Choroid plexus epithelial cell (primary cell): ENCODE data around the gene FBN2.
"Not testable (repeated sequence)": the region's sequence is repeated elsewhere in the genome, so short reads cannot be mapped to it uniquely, and the experiment has no call there.

Experiments
- DNase-seq: peaks from one replicate; pipeline ENCODE4 v3.0.0-alpha.2; 2010; ENCODE audit warnings: low read depth
- H3K4me3 ChIP-seq: 2 replicates; pipeline ENCODE4 v1.5.1; 2011; ENCODE audit warnings: low read depth, mild to moderate bottlenecking, control low read depth, low read length, moderate library complexity
- CTCF ChIP-seq: conservative IDR thresholded peaks from 2 replicates; pipeline ENCODE4 v1.5.1; 2011; ENCODE audit warnings: low read depth, mild to moderate bottlenecking, control low read depth, inconsistent platforms, low read length, moderate library complexity

FBN2 gene

GRCh38 chr5:128470663-128471062 lies 67.4 kb downstream of the FBN2 start:
- TF ChIP-seq CTCF: no peak
- DNase-seq: peak; percentile 61
- H3K4me3 ChIP-seq: no peak overlapping the region

DNA sequence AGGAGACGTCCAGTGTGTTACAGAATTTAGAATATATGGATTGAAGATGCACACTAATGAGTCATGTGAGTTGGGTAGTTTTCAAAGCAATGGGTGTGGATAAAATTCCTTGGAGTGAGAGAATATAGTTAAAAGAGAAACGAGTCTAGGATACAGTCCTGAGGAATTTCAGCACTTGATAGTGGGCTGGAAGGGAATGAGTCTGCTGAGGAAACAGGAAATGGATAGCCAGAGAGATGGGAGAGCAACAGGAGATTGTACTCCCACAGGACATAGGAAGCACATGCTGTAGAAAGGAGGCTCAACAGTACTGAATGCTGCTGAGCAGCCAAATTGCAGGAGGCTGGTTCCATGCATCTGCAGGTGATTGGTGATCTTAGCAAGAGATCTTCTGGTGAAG lies 68.1 kb downstream of the FBN2 start:
- DNase-seq: peak; percentile 31
- H3K4me3 ChIP-seq: no peak overlapping the region
- TF ChIP-seq CTCF: no peak

- DNase-seq: no peak
- H3K4me3 ChIP-seq: no peak overlapping the region
- TF ChIP-seq CTCF: no peak
These were observed 71.1 kb downstream of the FBN2 start for GRCh38 chr5:128466980-128467379.

DNA sequence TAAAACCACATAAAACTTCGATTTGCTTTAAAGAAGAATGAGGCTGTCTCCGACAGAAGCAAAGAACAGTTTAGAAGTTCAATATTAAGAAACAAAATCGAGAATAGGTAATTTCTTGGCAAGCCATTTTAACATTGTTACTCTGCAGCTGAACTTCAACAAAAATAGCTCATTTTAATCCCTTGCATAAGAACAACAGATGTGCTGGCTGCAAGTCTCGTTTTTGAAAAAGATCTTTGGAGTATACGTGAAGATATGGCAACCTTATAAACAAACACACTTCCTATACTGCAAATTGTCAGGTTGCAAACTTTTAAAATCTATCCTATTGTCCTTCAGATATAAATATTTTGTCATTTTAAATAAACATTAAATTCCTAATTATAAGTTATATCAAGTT lies 71.5 kb downstream of the FBN2 start:
- DNase-seq: peak; percentile 37
- H3K4me3 ChIP-seq: no peak overlapping the region
- TF ChIP-seq CTCF: no peak

- TF ChIP-seq CTCF: no peak
- no peak for DNase-seq
- H3K4me3 ChIP-seq: no peak overlapping the region
These were observed 73.4 kb downstream of the FBN2 start for GRCh38 chr5:128464596-128464995.

DNA sequence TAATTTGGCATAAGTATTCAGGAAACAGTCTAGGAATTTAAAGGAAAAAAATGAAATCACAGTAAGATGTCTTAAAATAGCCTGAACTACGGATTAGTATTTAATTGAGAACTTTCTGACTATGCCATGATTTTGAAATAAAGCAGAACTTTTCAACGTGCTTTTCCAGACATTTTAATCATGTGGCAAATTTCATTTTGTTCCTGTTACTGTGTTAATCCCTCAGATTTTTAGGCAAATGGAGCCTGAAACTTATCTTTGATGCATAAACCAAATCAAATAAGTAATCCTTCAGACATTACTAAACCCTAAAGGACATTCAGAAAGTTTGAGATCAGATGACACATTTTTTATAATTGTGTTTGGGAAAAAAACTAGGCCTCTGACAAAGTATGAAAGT lies 75.7 kb downstream of the FBN2 start:
- H3K4me3 ChIP-seq: no peak overlapping the region
- no peak for TF ChIP-seq CTCF
- DNase-seq: no peak

DNA sequence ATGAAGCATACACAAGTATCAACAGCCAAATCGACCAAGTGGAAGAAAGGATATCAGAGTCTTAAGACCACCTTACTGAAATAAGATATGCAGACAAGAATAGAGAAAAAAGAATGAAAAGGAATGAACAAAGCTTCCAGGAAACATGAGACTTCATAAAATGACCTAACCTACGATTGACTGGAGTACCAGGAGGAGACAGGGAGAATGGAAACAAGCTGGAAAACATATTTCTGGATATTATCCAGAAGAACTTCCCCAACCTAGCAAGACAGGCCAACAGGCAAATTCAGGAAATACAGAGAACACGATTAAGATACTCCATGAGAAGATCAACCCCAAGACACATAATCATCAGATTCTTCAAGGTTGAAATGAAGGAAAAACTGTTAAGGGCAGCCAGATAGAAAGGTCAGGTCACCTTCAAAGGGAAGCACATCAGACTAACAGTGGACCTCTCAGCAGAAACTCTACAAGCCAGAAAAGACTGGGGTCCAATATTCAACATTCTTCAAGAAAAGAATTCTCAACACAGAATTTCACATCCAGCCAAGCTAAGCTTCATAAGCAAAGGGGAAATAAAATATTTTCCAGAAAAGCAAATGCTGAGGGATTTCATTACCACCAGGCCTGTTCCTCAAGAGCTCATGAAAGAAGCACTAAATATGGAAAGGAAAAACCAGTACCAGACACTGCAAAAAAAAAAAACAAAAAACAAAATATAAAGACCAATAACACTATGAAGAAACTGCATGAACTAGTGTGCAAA lies 80.7 kb downstream of the FBN2 start:
- not testable (repeated sequence) for H3K4me3 ChIP-seq, DNase-seq
